Stimulated activated CD8-positive, alpha-beta memory T cell treated with anti-CD3 and anti-CD28 coated beads, Interleukin-15, amount 100 ng/mL, for 4 hours (primary cell): ENCODE measurements around the gene ITGB5.
"Not testable (repeated sequence)": the region's sequence is repeated elsewhere in the genome, so short reads cannot be mapped to it uniquely, and the experiment has no call there.

Experiments
- DNase-seq, 2 donors: peaks; one replicate each; pipeline ENCODE4 v3.0.0-alpha.2; 2020; ENCODE audit warnings: low read depth in 2 of 2

ITGB5 gene

DNA sequence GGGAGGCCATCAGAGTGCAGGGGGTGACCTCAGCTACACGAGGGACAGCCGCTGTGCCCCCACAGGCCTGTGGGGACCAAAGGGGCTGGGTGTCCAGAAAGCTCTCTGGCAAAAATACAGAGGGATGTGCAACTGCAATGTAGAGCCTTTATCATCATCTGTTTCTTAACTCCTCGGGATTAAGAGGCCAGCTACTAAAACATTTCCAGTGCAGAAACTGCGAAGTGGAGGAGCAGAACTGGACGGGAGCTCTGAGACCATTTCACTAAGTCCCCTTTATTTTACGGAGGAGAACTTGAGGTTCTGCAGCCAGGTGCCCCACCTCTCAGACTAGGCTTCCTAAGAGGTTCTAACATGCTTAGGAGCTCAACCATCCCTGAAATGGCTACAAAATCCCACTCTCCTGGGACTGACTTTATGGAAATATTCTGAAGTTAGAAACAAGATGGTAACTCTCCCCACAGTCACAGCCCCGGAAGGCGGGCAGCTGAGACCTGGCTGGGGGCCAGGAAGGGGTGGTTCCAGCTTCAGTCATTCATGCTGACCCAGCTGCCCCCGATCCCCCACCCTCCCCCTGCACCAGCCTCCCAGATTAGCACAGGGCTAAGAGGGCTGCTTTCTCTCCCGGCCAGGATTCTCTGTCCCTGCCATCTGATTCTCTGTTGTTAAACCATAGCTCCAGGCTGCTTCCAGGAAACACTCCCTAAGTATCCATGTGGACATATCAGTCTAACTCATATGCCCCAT lies 116.7 kb downstream of the ITGB5 start:
- no peak for DNase-seq

DNA sequence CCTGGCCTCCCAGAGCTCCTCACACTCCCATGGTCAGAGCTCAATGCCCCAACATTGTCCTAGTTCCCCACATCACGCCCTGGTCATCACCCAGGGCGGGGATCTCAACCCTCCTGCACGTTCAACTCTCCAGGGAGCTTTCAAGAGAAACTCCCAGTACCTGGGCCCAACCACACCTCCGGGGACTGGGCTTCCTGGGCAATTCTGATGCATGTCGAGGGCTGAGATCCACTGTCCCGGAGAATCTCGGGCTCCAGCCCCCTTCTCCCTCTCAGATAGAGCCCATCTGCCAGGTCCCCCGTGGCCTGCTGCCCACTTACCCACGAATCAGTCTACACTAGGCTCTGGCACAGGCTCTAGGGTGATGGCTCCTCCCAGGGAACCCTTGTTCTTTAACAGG lies 117.7 kb downstream of the ITGB5 start:
- no peak for DNase-seq

DNA sequence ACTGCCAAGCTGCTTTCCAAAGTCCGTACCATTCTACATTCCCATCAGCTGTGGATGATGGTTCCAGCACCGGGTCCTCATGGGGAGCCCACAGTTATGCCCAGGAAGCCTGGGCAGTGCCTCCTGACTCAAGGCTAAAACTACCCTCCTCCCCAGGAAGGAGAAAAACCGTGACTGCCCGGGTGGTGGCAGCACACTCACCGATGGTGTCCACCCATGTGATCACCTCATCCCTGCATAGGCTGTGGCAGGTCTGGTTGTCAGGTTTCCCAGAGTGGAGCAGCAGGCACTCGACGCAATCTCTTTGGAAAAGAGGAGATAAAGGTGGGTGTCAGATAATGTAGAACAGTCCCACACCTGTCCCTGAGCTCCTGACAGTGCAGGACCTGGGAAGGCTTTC lies 118.4 kb downstream of the ITGB5 start:
- DNase-seq: no peak

DNA sequence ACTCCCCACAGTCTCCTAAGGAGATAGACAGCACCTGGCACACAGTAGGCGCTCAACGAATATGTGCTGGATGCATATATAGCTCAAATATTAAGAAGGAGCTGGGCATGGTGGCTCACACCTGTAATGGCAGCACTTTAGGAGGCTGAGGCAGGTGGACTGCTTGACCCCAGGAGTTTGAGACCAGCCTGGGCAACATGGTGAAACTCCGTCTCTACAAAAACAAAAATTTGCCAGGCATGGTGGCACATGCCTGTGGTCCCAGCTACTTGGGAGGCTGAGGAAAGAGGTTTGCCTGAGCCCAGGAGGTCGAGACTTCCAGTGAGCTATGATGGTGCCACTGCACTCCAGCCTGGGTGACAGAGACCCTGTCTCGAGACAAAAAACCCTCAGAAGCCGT lies 119.5 kb downstream of the ITGB5 start:
- no peak for DNase-seq

DNA sequence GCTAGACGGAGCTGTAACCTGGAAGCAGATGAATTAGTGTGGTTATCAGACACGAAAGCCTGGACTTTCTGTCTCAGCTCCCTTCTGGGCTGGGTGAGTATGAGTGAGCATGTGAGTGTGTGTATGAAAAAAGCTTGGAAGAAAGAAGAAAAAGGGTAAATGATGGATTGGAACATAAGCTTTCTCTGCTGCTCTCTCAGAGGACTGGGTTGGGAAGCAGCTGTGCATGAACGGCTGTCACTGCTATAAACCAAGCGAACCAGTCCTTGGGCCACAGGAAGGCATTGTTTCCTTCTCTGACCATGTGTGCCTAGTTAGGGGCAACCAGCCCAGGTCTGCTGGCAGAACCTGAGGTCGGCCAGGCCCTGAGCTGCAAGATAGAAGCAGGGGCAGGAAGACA lies 119.9 kb downstream of the ITGB5 start:
- no peak for DNase-seq

DNA sequence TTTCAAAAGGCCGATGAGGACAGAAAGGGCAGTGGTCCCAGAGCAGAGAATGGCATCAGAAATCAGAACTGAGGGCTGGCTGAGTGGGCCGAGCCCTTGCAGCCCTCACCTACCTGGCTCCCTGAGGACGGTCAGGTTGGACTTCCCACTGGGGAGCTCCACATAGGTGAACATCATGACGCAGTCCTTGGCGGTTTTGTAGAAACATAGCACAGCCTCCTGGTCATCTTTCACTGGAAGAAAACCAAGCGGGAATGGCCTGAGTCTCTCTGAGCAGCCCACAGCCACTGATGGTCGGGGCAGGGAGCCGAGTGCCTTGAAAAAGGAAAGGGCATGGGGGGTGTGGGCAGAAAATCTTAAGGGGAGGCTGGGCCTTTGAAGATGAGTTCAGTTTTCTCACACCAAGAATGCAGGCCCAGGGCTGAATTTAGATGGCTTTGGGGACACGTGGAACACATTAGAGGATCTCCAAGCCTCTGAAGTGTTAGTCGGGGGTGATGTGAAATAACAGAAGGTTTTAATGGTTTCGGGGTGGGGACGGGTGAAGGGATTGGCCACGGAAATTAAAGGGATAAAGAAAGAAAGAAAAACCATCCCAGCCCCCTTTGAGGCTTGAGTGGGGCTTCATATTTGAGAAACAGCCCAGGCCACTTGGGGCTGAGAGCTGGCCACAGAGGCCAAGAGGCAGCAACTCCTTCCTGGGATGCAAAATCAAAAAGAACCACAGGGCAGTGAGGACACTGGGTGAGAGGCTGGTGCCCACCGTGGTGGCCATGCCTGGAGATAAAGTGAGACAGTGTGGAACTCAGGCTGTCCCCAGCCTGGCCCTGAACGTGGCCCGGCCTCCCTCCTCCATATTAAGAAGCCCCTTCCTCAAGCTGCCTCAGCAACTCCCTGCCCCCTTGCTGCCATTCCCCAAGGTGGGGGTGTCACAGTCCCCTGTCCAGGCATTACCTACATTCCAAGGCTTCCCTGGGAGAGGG lies 120.8 kb downstream of the ITGB5 start:
- no peak for DNase-seq

DNA sequence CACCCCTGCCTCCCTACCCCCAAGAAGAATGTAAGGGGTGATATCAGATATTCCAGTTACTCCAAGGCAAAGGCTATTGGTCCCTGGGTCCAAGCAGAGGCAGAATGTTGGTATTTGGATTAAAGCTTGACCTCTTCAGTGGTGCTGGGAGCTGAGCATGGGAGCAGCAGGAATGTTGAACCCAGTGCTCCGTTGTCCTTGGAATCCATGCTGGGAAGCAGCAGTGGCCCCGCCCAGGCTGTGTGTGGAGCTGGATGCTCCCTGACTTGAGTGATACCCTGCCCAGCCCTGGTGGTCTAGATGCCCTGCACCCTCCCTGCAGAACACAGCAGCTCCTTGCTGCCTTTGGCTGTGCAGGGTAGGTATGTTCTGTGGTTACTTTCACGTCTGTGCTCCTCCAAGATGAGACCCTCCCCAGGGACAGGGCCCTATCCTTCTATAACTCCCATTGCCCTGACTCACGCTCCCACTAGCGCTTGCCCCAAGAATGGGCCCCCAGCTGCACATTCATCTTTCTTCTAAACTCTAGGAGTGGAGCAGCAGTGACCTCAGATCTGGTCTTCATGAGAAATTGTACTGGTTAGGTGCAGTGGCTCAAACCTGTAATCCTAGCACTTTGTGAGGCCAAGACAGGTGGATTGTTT lies 121.8 kb downstream of the ITGB5 start:
- DNase-seq: no peak

DNA sequence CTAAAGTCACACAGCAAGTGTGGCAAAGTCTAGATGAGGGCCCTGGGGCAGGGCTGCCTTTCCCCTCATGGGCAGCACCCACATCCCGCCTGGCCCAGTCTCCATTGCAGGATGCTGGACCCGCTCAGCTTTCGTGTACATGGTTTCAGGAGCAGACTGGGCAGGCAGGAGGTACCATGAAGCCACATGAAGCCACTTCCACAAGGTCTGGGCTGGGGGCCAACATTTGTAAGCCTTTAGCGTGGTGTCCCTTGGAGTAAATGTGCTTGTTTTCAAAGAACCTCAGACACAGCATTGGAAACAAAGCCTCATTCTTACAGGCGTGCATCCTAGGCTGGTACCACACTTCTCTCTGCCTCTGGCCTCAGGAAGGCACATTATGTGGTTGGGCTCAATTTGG lies 122.4 kb downstream of the ITGB5 start:
- no peak for DNase-seq

DNA sequence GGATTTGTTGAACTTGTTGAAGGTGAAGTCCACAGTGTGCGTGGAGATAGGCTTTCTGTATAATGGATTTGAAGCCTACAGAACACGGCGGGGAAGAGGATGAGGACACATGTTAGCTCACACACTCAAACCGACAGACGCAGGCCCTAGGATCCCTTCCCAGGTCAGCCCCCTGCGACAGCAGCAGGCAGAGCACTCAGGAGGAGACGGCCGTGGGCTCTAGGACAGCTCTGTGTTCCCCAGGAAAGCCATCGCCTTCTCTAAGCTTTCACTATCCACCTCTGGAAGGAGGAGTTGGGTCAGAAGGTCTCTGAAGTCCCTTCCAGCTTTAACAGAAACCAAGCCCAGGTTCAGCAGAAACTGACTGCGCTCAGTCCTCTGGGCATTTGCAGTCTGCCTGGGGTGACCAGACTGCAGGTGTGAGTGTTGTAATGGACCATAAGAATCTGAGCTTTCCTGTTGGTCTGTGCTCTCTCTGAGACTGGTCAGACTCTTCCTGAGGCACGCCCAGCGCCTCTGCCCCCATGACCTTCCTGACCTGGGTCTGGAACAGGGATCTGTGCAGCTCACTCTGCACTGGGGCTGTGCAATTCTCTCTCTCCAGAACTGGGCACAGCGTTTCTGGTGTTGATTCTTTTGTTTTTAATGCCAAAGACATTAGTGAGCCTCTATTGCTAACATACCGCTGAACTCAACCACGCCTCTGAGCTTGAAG lies 123.4 kb downstream of the ITGB5 start:
- no peak for DNase-seq

DNA sequence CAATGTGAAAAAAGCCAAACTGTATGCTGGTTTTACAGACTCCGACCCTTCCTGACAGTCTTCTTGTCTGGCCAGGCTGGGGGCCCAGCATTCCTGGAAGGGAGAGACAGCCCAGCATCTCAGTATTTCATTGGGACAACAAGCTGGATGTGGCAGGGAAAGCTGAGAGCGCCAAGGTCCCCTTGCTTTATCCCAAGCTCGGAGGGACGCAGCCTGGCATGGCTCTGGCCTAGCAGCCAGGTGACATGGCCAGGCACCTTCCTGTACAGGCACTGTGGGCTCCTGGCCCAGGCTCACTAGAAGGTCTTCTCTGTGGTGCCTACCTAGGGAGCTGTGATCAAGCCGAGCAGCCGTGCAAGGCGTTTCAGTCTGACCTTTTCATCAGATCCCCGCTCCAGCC lies 124.0 kb downstream of the ITGB5 start:
- DNase-seq: no peak

DNA sequence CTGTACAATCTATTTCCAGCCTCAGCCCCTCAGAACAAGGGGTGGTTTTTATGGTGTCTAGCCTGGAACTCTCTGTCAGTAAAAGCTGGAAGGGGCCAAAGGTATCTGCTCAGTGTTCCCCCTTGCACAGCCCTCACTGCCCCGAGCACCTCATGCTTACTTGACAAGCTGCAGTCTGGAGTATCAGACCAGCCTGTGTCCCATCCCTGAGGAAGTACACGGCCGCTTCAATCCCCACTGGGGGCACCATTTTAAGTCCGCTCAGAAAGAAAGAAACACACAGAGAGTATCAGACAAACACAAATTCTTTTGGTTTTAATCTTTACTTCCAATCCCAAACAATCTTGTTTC lies 124.5 kb downstream of the ITGB5 start:
- DNase-seq: no peak

DNA sequence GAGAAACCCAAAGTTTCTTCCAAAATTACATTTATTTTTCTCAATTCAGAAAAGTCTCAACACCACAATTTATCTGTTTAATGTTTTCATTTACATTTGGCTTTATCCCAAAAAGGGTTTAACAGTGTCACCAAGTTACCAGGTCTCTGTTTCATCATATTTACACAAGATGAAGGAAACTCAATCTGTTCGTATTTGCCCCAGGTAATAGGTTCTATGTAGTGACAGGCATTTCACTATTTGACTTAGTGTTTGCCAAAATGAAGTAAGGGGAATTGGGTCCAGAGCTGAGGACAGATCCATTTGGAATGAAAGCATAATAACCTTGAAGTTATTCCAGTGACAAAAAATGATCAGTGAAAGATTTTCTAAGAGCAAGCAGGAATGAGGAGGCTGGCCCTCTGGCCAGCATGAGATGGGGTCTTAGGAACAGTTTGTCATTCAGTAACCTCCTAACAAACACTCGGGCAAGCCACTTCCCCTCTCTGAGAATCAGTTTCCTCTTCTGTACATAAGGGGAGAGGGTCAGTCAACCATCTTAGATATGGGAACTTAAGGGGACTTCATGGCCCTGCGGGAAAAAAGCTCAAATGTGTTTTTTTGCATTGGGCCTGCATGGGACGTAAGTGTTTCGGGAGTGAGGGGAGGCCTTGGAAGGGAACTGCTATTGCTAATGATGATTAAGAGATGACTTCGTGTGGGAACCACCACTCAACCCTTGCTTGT lies 125.1 kb downstream of the ITGB5 start:
- no peak for DNase-seq

DNA sequence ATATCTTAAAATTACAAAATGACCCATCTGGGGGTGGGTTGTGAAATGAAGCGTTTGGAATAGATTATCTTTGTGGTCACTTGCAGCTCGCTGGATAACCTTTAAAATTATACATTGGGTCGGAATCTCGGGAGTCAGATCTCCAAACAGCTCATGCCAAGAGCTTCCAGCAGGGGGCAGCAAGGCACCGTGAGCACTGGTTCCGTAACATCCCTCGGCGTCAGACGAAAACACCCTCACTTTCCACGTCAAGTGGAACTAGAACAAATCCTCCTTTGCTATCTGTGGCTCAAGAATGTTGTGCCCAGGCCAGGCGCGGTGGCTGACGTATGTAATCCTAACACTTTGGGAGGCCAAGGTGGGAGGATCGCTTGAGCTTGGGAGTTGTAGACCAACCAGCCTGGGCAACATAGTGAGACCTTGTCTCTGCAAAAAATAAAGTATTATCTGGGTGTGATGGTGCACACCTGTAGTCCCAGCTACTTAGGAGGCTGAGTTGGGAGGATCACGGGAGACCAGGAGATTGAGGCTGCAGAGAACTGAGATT lies 125.8 kb downstream of the ITGB5 start:
- DNase-seq: peak; percentile 31 to 51

DNA sequence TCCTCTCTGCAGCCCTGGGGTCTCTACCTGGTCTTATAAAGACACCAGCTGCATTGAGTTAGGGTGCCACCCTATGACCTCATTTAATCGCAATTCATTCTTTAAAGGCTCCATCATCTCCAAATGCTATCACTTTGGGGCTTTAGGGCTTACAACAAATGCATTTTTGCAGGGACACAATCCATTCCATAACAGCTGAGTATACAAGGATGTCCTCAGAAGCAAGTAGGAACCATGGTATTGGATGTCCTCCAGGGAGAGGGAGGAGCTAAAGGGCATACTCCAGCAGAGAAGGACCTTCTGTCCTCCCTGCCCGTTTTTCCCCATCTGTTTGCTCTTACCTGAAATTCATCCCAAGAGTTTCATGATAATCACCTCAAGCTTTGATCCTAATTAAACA lies 126.6 kb downstream of the ITGB5 start:
- DNase-seq: no peak

DNA sequence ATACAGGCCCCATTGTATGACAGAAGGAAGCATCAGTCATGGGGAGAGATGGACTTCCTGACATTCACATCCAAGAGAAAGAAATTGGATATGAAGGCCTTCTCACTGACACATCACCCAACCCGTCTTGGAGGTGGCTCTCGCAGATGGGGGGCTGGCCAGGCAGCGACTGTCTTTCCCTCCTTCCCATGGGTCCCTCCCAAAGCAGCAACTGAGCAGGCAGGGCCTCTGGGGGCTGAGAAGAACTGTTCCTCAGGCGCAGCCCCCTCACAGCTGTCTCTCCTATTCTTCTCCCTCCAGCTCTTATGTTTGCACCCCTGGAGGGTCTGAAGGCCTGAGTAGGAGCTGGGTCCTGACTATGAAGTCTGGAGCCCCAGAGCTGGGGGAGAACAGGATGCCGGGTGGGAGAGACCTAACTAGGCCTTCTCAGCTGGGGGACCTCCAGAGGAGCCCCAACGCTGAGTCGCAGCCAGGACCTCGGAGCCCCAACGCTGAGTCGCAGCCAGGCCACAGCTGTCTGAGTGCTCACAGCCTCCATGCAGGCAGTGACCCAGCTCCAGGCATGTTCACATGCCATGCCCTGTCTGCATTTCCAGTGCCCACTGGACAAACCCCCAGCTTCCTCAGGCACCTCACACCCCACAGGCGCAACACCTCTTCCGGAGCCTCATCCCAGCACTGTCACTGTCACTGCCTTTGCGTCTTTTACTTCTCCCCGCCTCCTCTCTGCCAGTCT lies 127.3 kb downstream of the ITGB5 start:
- no peak for DNase-seq

DNA sequence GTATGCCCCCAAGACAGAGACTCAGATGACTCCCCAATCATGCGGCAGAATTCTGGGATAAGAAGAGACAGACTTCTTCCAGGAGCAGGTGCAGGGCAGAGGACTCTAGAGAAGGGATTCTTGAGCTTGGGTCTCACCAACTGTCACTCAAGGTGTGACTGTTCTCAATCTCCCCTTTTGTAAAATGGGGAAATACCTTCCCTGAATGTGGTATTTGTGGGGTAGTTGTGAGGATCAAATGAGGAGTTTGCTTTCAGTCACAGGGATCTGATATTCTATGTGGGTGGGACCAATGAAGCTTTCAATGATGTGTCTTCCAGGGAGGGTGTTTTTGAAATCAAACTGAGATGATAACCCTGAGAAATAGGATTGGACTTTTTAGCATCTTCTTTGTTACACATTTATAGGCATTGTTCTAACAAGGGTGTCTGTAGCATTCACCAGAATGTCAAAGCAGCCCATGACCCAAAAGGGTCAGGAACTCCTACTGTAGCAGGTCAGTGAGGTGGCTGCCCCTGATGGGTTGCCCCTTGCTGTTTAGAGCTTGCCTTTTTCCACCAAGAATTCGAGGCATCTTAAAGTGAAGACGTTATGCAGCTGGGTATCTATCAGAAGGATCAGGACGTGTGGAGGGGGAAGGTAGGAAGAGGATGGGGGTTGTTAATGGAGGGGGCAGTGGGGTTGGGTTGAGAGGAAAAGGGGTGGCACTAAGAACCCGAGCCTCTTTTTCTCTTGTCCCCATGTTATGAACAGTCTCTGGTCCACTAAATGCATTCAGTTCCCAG lies 128.1 kb downstream of the ITGB5 start:
- DNase-seq: no peak

DNA sequence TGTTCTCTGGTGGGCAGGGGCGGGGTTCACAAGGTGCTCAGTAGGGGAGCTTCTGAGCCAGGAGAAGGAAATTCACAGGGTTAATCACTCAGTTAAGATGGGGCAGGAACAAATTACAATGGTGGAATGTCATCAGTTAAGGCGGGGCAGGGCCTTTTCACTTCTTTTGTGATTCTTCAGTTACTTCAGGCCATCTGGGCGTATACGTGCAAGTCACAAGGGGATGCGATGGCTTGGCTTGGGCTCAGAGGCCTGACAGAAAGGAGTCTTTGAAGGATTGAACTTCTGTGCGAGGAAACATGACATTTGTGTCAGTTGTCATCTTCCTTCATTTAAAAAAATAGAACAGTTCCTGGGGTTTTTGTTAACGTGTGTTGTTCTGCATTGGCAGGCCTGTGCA lies 129.2 kb downstream of the ITGB5 start:
- DNase-seq: not testable (repeated sequence)

DNA sequence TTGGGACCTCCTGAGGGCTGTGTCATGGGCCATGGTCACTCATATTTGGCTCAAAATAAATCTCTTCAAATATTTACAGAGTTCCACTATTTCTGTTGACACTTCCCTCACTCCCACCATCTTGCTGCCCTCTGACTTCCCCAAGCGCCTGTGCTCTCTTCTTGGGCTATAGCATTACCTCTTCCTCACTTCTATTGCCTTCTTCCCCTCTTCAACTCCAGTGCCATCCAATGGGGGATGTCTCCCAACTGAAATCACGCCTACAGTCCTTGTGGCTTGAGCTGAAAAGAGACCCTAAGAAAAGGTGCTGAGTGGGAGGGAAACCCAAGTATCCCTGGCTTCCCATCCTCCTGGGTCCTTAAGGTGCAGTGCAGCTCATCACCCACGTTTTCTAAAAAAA lies 135.1 kb downstream of the ITGB5 start:
- DNase-seq: no peak

DNA sequence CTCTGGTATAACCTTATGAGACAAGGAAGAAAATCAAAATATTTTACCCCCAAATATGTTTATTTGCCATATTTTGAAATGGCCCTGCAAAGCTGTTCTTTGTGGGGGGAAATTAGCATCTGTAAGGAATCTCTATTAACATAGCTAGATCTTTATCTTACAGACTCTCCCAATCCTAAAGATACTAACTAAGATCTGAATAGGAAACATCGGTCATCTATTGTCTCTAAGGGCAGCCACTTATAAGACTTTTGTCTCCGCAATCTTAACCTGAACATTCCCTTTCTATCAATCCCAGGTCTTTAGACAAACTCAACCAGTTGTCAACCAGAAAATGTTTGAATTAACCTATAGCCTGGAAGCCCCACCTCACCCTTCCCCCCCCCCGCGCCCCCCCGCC lies 135.7 kb downstream of the ITGB5 start:
- DNase-seq: no peak
